H9 (cell line): Measurements from ENCODE around the gene AFAP1. TPM values are rescaled to one million over a fixed set of nuclear protein-coding genes. Genes with fewer than 3 reads are reported as not detected.

Source experiments
- DNase-seq: peaks from one replicate; pipeline ENCODE4 v3.0.0-alpha.2; 2017
- H2AFZ ChIP-seq: one replicate; pipeline ENCODE4 v1.6.1; 2013; ENCODE audit warnings: mild to moderate bottlenecking, low read length, control low read depth, moderate library complexity
- H2AK5ac ChIP-seq: 2 replicates; pipeline ENCODE4 v1.6.1; 2013; ENCODE audit warnings: low read length, control low read depth, mixed read lengths; ENCODE audit not compliant: insufficient read length
- H2BK120ac ChIP-seq: one replicate; pipeline ENCODE4 v1.6.1; 2013; ENCODE audit warnings: low read depth, mild to moderate bottlenecking, low read length, control low read depth, inconsistent platforms; ENCODE audit not compliant: poor library complexity, severe bottlenecking
- H2BK12ac ChIP-seq: 2 replicates; pipeline ENCODE4 v1.6.1; 2013; ENCODE audit warnings: low read length, control low read depth, mixed read lengths, low read depth; ENCODE audit not compliant: insufficient read length
- H2BK15ac ChIP-seq: 2 replicates; pipeline ENCODE4 v1.6.1; 2013; ENCODE audit warnings: low read depth, low read length, control low read depth
- H2BK20ac ChIP-seq: one replicate; pipeline ENCODE4 v1.6.1; 2013; ENCODE audit warnings: low read depth, mild to moderate bottlenecking, low read length, control low read depth, inconsistent platforms; ENCODE audit not compliant: poor library complexity, severe bottlenecking
- H2BK5ac ChIP-seq: 2 replicates; pipeline ENCODE4 v1.6.1; 2013; ENCODE audit warnings: low read length, control low read depth, mixed read lengths; ENCODE audit not compliant: insufficient read length
- H3K14ac ChIP-seq: 2 replicates; pipeline ENCODE4 v1.6.1; 2013; ENCODE audit warnings: low read length, control low read depth; ENCODE audit not compliant: insufficient read depth
- H3K18ac ChIP-seq: 2 replicates; pipeline ENCODE4 v1.6.1; 2013; ENCODE audit warnings: low read depth, mild to moderate bottlenecking, mixed read lengths, low read length, control low read depth; ENCODE audit not compliant: insufficient read length
- H3K23ac ChIP-seq: 2 replicates; pipeline ENCODE4 v1.6.1; 2013; ENCODE audit warnings: low read length, control low read depth, mixed read lengths, low read depth; ENCODE audit not compliant: insufficient read length
- H3K23me2 ChIP-seq: 2 replicates; pipeline ENCODE4 v1.6.1; 2013; ENCODE audit warnings: low read depth, mild to moderate bottlenecking, mixed read lengths, low read length, control low read depth; ENCODE audit not compliant: insufficient read length, poor library complexity, severe bottlenecking
- H3K27ac ChIP-seq: 2 replicates; pipeline ENCODE4 v1.5.1; 2013; ENCODE audit warnings: low read length, control low read depth, mixed read lengths, low read depth; ENCODE audit not compliant: insufficient read length
- H3K27me3 ChIP-seq: 2 replicates; pipeline ENCODE4 v1.6.1; 2013; ENCODE audit warnings: low read length, control low read depth, inconsistent platforms; ENCODE audit not compliant: insufficient read depth
- H3K4ac ChIP-seq: 2 replicates; pipeline ENCODE4 v1.6.1; 2013; ENCODE audit warnings: low read depth, mild to moderate bottlenecking, control low read depth, inconsistent platforms, low read length, moderate library complexity
- H3K4me1 ChIP-seq: 2 replicates; pipeline ENCODE4 v1.6.1; 2013; ENCODE audit warnings: low read length, control low read depth, inconsistent platforms; ENCODE audit not compliant: insufficient read depth
- H3K4me2 ChIP-seq: 2 replicates; pipeline ENCODE4 v1.6.1; 2013; ENCODE audit warnings: low read length, control low read depth, mixed read lengths; ENCODE audit not compliant: insufficient read length, insufficient read depth
- H3K56ac ChIP-seq: 2 replicates; pipeline ENCODE4 v1.6.1; 2013; ENCODE audit warnings: low read depth, mild to moderate bottlenecking, mixed read lengths, low read length, control low read depth; ENCODE audit not compliant: insufficient read length
- H3K79me1 ChIP-seq: 2 replicates; pipeline ENCODE4 v1.6.1; 2013; ENCODE audit warnings: low read depth, mild to moderate bottlenecking, moderate library complexity, low read length, control low read depth, inconsistent platforms; ENCODE audit not compliant: insufficient read depth, poor library complexity, severe bottlenecking
- H3K79me2 ChIP-seq: 2 replicates; pipeline ENCODE4 v1.6.1; 2013; ENCODE audit warnings: low read length, control low read depth, inconsistent platforms; ENCODE audit not compliant: insufficient read depth
- H3K9ac ChIP-seq: 2 replicates; pipeline ENCODE4 v1.6.1; 2013; ENCODE audit warnings: low read length, control low read depth, mixed read lengths; ENCODE audit not compliant: insufficient read length; ENCODE audit errors: extremely low read depth
- H3K9me3 ChIP-seq: one replicate; pipeline ENCODE4 v1.6.1; 2013; ENCODE audit warnings: low read depth, low read length, inconsistent platforms; ENCODE audit not compliant: control insufficient read depth
- H3T11ph ChIP-seq: one replicate; pipeline ENCODE4 v1.6.1; 2013; ENCODE audit warnings: mild to moderate bottlenecking, low read length, control low read depth, inconsistent platforms
- H4K20me1 ChIP-seq: one replicate; pipeline ENCODE4 v1.6.1; 2013; ENCODE audit not compliant: control insufficient read depth, insufficient read length, insufficient read depth
- H4K5ac ChIP-seq: 2 replicates; pipeline ENCODE4 v1.6.1; 2013; ENCODE audit warnings: low read depth, mild to moderate bottlenecking, mixed read lengths, low read length, control low read depth; ENCODE audit not compliant: insufficient read length
- H4K8ac ChIP-seq: replicated peaks from 2 replicates; pipeline ENCODE4 v1.6.1; 2013; ENCODE audit warnings: low read length, control low read depth, mixed read lengths, low read depth; ENCODE audit not compliant: insufficient read length
- H4K91ac ChIP-seq: 2 replicates; pipeline ENCODE4 v1.6.1; 2013; ENCODE audit warnings: low read depth, mild to moderate bottlenecking, moderate library complexity, mixed read lengths, low read length, control low read depth; ENCODE audit not compliant: insufficient read length
- H3K27ac Mint-ChIP-seq, 3 experiments: 2 replicates in 2 of 3; 3 replicates in 1 of 3; pipeline ENCODE4 v1.8.0; 2020 to 2021; ENCODE audit warnings: mixed read lengths in 3 of 3, mild to moderate bottlenecking in 1 of 3, moderate library complexity in 1 of 3
- H3K27me3 Mint-ChIP-seq: 2 replicates; pipeline ENCODE4 v1.8.0; 2021; ENCODE audit warnings: low read depth, mild to moderate bottlenecking, moderate library complexity, mixed read lengths
- H3K36me3 Mint-ChIP-seq, 3 experiments: 2 replicates in 2 of 3; 3 replicates in 1 of 3; pipeline ENCODE4 v1.8.0; 2020 to 2021; ENCODE audit warnings: low read depth in 3 of 3, mixed read lengths in 3 of 3; ENCODE audit not compliant: insufficient read depth in 1 of 3
- H3K4me1 Mint-ChIP-seq, 2 experiments: 2 replicates each; pipeline ENCODE4 v1.8.0; 2020; ENCODE audit warnings: mixed read lengths in 2 of 2
- H3K4me3 Mint-ChIP-seq, 2 experiments: 2 replicates in 1 of 2; 3 replicates in 1 of 2; pipeline ENCODE4 v1.8.0; 2020 to 2021; ENCODE audit warnings: mild to moderate bottlenecking in 2 of 2, mixed read lengths in 2 of 2, moderate library complexity in 1 of 2
- H3K9me3 Mint-ChIP-seq, 2 experiments: 2 replicates in 1 of 2; 3 replicates in 1 of 2; pipeline ENCODE4 v1.8.0; 2020; ENCODE audit warnings: mild to moderate bottlenecking in 2 of 2, mixed read lengths in 2 of 2, moderate library complexity in 1 of 2
- WGBS: extraction: QIAGEN DNeasy Blood & Tissue Kit; methylation state at CpG from one replicate; pipeline ENCODE4 v1.1.7; 2013; ENCODE audit warnings: missing lambda C conversion rate, low lambda C conversion rate, mixed read lengths; ENCODE audit not compliant: insufficient read length; ENCODE audit errors: extremely low coverage; 5-methylcytosine and 5-hydroxymethylcytosine counted together
- total RNA-seq: library from RNA; stranded (reverse); gene quantifications from 2 replicates; pipeline ENCODE4 v1.2.1, GENCODE V29; 2021
- TF ChIP-seq, protein P1 (sequence below): fragments of 200-600 bp; sonication (generic); conservative IDR thresholded peaks from 3 replicates; pipeline ENCODE4 v1.8.0; 2021; ENCODE audit warnings: antibody characterized with exemption, mild to moderate bottlenecking

The AFAP1 gene
- total RNA-seq, 1 experiment from 2014 or later, result 6.5 TPM

DNA sequence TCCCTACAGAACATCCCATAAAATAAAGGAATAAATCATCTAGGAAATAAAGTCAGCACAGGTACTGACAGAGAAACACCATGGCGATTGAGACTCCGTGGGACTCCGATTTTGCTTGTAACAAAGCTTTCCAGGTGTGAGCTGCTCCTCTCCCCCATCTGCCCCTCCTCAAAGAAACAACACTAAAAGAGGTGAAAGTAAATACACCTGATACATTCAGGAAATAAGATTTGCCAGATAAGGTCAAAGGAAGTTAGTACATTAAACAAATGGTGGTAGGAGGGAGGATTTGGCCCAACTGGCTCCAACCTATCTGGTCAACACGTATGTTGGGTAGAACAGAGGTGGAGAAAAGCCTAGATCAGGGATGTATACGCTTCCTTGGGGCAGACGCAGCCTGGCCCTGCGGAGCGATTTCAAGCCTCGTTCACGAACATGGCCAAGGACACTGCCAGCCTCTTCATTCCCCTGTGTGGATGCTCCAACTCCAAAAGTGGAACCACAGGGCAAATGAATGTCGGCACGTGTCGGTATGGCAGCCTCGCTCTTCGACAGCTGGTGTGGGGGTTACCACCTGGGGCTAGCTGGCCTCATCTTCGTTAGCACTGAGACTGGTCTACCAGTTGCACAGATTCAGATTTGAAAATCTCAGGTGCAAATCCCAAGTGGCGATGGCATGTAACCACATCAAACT lies 162.5 kb downstream of the AFAP1 start:
- H4K5ac ChIP-seq, result no peak overlapping the region
- H3K9ac ChIP-seq, result no peak overlapping the region
- no peak overlapping the region for H2BK12ac ChIP-seq
- H3K79me1 ChIP-seq, result no peaks in the 10 kb centered on the region
- Mint-ChIP-seq H3K4me3 (no peak overlapping the region), H3K4me1 (peaks cover 14 to 19% of the 10 kb centered on the region in 2 experiments), H3K9me3 (no peaks in the 10 kb centered on the region), H3K36me3 (peaks cover 9 to 43% (median 35%) of the 10 kb centered on the region in 3 experiments), H3K27ac (peak overlapping the region in 1 of 3 experiments; percentile 35; a peak in 3 of 7 replicates), H3K27me3 (no peaks in the 10 kb centered on the region)
- no peaks in the 10 kb centered on the region for H3K27me3 ChIP-seq
- H3K14ac ChIP-seq, result no peak overlapping the region; the same call in 1 of the 2 replicates
- no peak overlapping the region for H3K4me2 ChIP-seq
- TF ChIP-seq, protein P1, sequence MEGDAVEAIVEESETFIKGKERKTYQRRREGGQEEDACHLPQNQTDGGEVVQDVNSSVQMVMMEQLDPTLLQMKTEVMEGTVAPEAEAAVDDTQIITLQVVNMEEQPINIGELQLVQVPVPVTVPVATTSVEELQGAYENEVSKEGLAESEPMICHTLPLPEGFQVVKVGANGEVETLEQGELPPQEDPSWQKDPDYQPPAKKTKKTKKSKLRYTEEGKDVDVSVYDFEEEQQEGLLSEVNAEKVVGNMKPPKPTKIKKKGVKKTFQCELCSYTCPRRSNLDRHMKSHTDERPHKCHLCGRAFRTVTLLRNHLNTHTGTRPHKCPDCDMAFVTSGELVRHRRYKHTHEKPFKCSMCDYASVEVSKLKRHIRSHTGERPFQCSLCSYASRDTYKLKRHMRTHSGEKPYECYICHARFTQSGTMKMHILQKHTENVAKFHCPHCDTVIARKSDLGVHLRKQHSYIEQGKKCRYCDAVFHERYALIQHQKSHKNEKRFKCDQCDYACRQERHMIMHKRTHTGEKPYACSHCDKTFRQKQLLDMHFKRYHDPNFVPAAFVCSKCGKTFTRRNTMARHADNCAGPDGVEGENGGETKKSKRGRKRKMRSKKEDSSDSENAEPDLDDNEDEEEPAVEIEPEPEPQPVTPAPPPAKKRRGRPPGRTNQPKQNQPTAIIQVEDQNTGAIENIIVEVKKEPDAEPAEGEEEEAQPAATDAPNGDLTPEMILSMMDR, result no peak
- no peak overlapping the region for H2AFZ ChIP-seq
- H2BK15ac ChIP-seq, result no peak overlapping the region
- H3K23me2 ChIP-seq, result no peaks in the 10 kb centered on the region
- no peak overlapping the region for H2AK5ac ChIP-seq
- no peak overlapping the region for H4K91ac ChIP-seq
- H3K18ac ChIP-seq, result no peak overlapping the region
- no peak overlapping the region for H3K23ac ChIP-seq
- WGBS, result no CpG with 5 or more reads among the region's 17 CpGs
- no peak overlapping the region for H4K8ac ChIP-seq
- DNase-seq, result no peak
- no peak overlapping the region for H2BK20ac ChIP-seq
- no peak overlapping the region for H2BK120ac ChIP-seq
- no peak overlapping the region for H3K4ac ChIP-seq
- H4K20me1 ChIP-seq, result no peaks in the 10 kb centered on the region
- H3K27ac ChIP-seq, result no peak overlapping the region
- H3K56ac ChIP-seq, result no peak overlapping the region
- H2BK5ac ChIP-seq, result no peak overlapping the region
- H3K9me3 ChIP-seq, result no peaks in the 10 kb centered on the region
- no peaks in the 10 kb centered on the region for H3K4me1 ChIP-seq
- no peaks in the 10 kb centered on the region for H3K79me2 ChIP-seq
- no peak overlapping the region for H3T11ph ChIP-seq
